HG02610 (cell line): ENCODE measurements around the gene SYTL3.
"Not testable (repeated sequence)": the region's sequence is repeated elsewhere in the genome, so short reads cannot be mapped to it uniquely, and the experiment has no call there.

ENCODE experiments used
- ATAC-seq: cut with Tn5 transposase; IDR thresholded peaks from one replicate; pipeline ENCODE4 v1.9.1; 2021; ENCODE audit warnings: mild to moderate bottlenecking, moderate library complexity; ENCODE audit not compliant: unreplicated experiment

Gene SYTL3

GRCh38 chr6:158649289-158650143 is at the start of gene SYTL3:
Gene SYTL3, plus strand, starts transcription at chr6:158650054. Its CDS starts 13,215 bp downstream, at chr6:158663269.
- peak; percentile 50 for ATAC-seq

- no peak for ATAC-seq
These were observed 46.4 kb upstream of the SYTL3 start for GRCh38 chr6:158603261-158604047.

- ATAC-seq: no peak
These were observed 45.8 kb upstream of the SYTL3 start for GRCh38 chr6:158604048-158604406.

- no peak for ATAC-seq
These were observed 44.5 kb upstream of the SYTL3 start for GRCh38 chr6:158605266-158605878.

GRCh38 chr6:158606011-158606410 is 43.8 kb upstream of the SYTL3 start:
- ATAC-seq: not testable (repeated sequence)

GRCh38 chr6:158606935-158607334 is 42.9 kb upstream of the SYTL3 start:
- no peak for ATAC-seq

GRCh38 chr6:158607411-158608170 is 42.3 kb upstream of the SYTL3 start:
- no peak for ATAC-seq

- no peak for ATAC-seq
These were observed 41.6 kb upstream of the SYTL3 start for GRCh38 chr6:158608221-158608620.

- no peak for ATAC-seq
These were observed 40.2 kb upstream of the SYTL3 start for GRCh38 chr6:158609455-158610155.

- ATAC-seq: no peak
These were observed 39.4 kb upstream of the SYTL3 start for GRCh38 chr6:158610319-158610968.

GRCh38 chr6:158611039-158611438 is 38.8 kb upstream of the SYTL3 start:
- ATAC-seq: no peak

- ATAC-seq: no peak
These were observed 38.1 kb upstream of the SYTL3 start for GRCh38 chr6:158611541-158612370.

GRCh38 chr6:158614606-158615005 is 35.2 kb upstream of the SYTL3 start:
- ATAC-seq: not testable (repeated sequence)

- ATAC-seq: not testable (repeated sequence)
These were observed 31.6 kb upstream of the SYTL3 start for GRCh38 chr6:158618289-158618688.

GRCh38 chr6:158619922-158620801 is 29.7 kb upstream of the SYTL3 start:
- ATAC-seq: no peak

- ATAC-seq: no peak
These were observed 28.7 kb upstream of the SYTL3 start for GRCh38 chr6:158620963-158621693.
